HUES48 (cell line): Measurements from ENCODE around the gene AKAP11.
"Not testable (repeated sequence)": the region's sequence is repeated elsewhere in the genome, so short reads cannot be mapped to it uniquely, and the experiment has no call there.

Source experiments
- H3K27ac ChIP-seq: one replicate; pipeline ENCODE4 v1.7.0; 2013; ENCODE audit warnings: low read depth, low read length, inconsistent platforms
- H3K27me3 ChIP-seq: 2 replicates; pipeline ENCODE4 v1.6.1; 2013; ENCODE audit warnings: mild to moderate bottlenecking, low read length; ENCODE audit not compliant: control insufficient read depth, insufficient read depth
- H3K36me3 ChIP-seq: 2 replicates; pipeline ENCODE4 v1.6.1; 2013; ENCODE audit warnings: low read length; ENCODE audit not compliant: control insufficient read depth, insufficient read depth
- H3K4me1 ChIP-seq: 2 replicates; pipeline ENCODE4 v1.6.1; 2013; ENCODE audit warnings: mild to moderate bottlenecking, low read length; ENCODE audit not compliant: control insufficient read depth, insufficient read depth
- H3K4me3 ChIP-seq: 2 replicates; pipeline ENCODE4 v1.5.1; 2013; ENCODE audit warnings: mild to moderate bottlenecking, low read depth, low read length
- H3K9ac ChIP-seq: 2 replicates; pipeline ENCODE4 v1.6.1; 2013; ENCODE audit warnings: mild to moderate bottlenecking, low read depth, low read length, moderate library complexity
- H3K9me3 ChIP-seq: 2 replicates; pipeline ENCODE4 v1.6.1; 2013; ENCODE audit warnings: low read length; ENCODE audit not compliant: control insufficient read depth, insufficient read depth

Gene AKAP11, protein sequence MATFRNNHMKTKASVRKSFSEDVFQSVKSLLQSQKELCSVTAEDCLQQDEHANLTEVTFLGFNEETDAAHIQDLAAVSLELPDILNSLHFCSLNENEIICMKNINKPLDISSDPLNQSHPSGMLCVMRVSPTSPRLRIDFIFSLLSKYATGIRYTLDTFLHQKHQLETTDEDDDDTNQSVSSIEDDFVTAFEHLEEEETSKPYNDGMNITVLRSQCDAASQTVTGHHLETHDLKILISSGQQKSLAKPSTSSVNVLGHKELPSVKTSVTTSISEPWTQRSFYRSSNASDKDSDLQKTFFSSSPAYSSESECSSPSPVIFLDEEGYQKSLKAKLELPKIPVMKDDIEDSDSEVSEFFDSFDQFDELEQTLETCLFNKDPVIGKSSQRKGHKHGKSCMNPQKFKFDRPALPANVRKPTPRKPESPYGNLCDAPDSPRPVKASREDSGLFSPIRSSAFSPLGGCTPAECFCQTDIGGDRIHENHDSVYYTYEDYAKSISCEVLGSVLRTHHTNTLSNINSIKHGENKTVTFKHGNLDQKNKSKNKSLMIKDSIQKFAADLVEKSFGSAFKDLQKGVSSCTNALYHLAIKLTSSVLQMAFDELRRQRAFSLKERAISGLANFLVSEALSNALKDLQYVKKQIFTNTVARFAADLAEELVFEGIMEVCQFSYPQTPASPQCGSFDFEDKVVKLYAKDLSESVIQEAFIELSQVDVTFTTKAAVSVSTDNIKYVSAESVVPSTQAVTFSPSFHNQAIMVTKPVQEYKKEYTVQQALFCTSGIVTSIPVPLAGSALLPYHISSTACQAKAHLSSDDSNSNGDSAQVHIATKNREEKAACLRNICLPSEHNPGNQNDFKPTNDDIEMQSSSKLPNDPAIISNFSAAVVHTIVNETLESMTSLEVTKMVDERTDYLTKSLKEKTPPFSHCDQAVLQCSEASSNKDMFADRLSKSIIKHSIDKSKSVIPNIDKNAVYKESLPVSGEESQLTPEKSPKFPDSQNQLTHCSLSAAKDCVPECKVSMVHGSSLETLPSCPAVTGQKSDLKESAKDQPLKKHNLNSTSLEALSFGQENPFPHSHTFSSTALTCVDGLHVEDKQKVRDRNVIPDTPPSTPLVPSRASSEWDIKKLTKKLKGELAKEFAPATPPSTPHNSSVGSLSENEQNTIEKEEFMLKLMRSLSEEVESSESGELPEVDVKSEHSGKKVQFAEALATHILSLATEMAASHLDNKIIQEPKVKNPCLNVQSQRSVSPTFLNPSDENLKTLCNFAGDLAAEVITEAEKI (N-terminal part only)

GRCh38 chr13:42272115-42272803 lies at the start of gene AKAP11:
AKAP11 (plus strand) TSS chr13:42272152; CDS start chr13:42286349, 14,197 bp downstream.
- Histone ChIP-seq H3K9ac (peak within 1 kb of the TSS; percentile 59), H3K36me3 (no peaks in the 10 kb centered on the region), H3K4me1 (peaks cover 25% of the 10 kb centered on the region), H3K9me3 (peaks cover 9% of the 10 kb centered on the region; the same call in 1 of the 2 replicates), H3K4me3 (peak within 1 kb of the TSS; percentile 79), H3K27me3 (no peaks in the 10 kb centered on the region), H3K27ac (peak within 1 kb of the TSS; percentile 82)

DNA sequence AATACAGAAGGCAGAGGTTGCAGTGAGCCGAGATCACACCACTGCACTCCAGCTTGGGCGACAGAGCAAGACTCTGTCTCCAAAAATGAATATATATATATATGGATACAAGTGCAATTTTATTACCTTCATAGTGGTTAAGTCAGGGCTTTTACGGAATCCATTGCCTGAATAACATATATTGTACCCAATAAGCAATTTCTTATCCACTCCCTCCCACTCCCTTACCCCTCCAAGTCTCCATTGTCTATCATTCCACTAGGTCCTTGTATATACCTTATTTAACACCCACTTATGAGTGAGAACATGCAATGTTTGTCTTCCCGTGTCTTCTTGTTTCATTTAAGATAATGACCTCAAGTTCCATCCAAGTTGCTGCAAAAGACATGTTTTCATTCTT lies 48.3 kb upstream of the AKAP11 start:
- H3K9me3 ChIP-seq = no peaks in the 10 kb centered on the region
- H3K27me3 ChIP-seq = no peaks in the 10 kb centered on the region
- H3K9ac ChIP-seq = no peak overlapping the region
- H3K36me3 ChIP-seq = no peaks in the 10 kb centered on the region
- peaks cover 29% of the 10 kb centered on the region for H3K4me1 ChIP-seq
- H3K4me3 ChIP-seq = no peak overlapping the region
- no peak overlapping the region for H3K27ac ChIP-seq

DNA sequence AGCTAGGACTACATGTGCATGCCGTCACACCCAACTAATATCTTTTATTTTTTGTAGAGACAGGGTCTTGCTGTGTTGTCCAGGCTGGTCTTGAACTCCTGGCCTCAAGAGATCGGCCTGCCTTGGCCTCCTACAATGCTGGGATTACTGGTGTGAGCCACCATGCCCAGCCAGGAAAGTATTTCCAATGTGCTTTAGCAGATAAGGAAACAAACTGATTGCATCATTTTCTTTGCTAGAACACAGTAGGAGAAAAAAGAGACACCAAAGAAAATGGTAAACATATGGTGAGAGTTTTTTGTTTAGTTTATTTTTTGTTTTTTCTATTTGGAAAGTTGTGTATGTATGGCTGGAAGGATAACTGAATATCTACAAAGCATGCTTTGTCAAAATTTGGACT lies 46.9 kb upstream of the AKAP11 start:
- Histone ChIP-seq H3K9ac (no peak overlapping the region), H3K9me3 (no peaks in the 10 kb centered on the region), H3K36me3 (no peaks in the 10 kb centered on the region), H3K4me3 (no peak overlapping the region), H3K27me3 (no peaks in the 10 kb centered on the region), H3K27ac (no peak overlapping the region), H3K4me1 (peaks cover 32% of the 10 kb centered on the region)

DNA sequence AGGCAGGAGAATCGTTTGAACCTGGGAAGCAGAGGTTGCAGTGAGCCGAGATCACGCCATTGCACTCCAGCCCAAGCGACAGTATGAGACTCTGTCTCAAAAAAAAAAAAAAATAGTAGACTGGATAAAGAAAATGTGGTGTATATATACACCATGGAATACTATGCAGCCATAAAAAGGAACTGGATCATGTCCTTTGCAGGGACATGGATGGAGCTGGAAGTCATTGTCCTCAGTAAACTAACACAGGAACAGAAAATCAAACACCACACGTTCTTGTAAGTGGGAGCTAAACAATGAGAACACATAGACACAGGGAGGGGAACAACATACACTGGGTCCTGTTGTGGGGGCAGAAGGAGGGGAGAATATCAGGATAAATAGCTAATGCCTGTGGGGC lies 45.2 kb upstream of the AKAP11 start:
- H3K27ac ChIP-seq, H3K9ac ChIP-seq, H3K27me3 ChIP-seq, H3K36me3 ChIP-seq, H3K9me3 ChIP-seq, H3K4me3 ChIP-seq: not testable (repeated sequence)
- peaks cover 15% of the 10 kb centered on the region for H3K4me1 ChIP-seq

- H3K27ac ChIP-seq = no peak overlapping the region
- no peaks in the 10 kb centered on the region for H3K36me3 ChIP-seq
- H3K4me1 ChIP-seq = peaks cover 12% of the 10 kb centered on the region; the same call in 1 of the 2 replicates
- H3K9ac ChIP-seq = no peak overlapping the region
- H3K4me3 ChIP-seq = no peak overlapping the region
- no peaks in the 10 kb centered on the region for H3K27me3 ChIP-seq
- H3K9me3 ChIP-seq = no peaks in the 10 kb centered on the region
Measured at GRCh38 chr13:42228527-42228926, 43.4 kb upstream of the AKAP11 start.

GRCh38 chr13:42229287-42229686 lies 42.7 kb upstream of the AKAP11 start:
- H3K4me1 ChIP-seq = peaks cover 12% of the 10 kb centered on the region; the same call in 1 of the 2 replicates
- no peaks in the 10 kb centered on the region for H3K27me3 ChIP-seq
- no peak overlapping the region for H3K4me3 ChIP-seq
- H3K27ac ChIP-seq = no peak overlapping the region
- H3K9ac ChIP-seq = no peak overlapping the region
- no peaks in the 10 kb centered on the region for H3K36me3 ChIP-seq
- no peaks in the 10 kb centered on the region for H3K9me3 ChIP-seq

DNA sequence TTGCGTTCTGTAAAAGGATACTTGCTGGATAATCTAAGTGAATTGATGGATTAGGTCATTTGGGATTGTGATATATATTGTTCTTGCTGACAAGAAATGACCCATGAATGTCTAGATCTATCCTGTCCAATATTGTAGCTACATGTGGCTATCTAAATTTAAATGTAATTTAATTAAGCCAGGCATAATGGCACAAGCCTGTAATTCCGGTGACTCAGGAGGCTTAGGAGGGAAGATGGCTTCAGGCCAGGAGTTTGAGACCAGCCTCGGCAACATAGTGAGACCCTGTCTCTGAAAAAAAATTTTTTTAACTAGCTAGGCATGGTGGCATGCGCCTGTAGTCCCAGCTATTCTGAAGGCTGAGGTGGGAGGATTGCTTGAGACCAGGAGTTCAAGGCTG lies 39.3 kb upstream of the AKAP11 start:
- no peak overlapping the region for H3K9ac ChIP-seq
- H3K9me3 ChIP-seq = no peaks in the 10 kb centered on the region
- H3K36me3 ChIP-seq = no peaks in the 10 kb centered on the region
- H3K4me1 ChIP-seq = peaks cover 12% of the 10 kb centered on the region; the same call in 1 of the 2 replicates
- no peaks in the 10 kb centered on the region for H3K27me3 ChIP-seq
- no peak overlapping the region for H3K4me3 ChIP-seq
- H3K27ac ChIP-seq = no peak overlapping the region

- H3K36me3 ChIP-seq = no peaks in the 10 kb centered on the region
- no peaks in the 10 kb centered on the region for H3K27me3 ChIP-seq
- no peak overlapping the region for H3K4me3 ChIP-seq
- peaks cover 8% of the 10 kb centered on the region; the same call in 1 of the 2 replicates for H3K4me1 ChIP-seq
- H3K9ac ChIP-seq = no peak overlapping the region
- no peak overlapping the region for H3K27ac ChIP-seq
- no peaks in the 10 kb centered on the region for H3K9me3 ChIP-seq
Measured at GRCh38 chr13:42233726-42234125, 38.2 kb upstream of the AKAP11 start.

DNA sequence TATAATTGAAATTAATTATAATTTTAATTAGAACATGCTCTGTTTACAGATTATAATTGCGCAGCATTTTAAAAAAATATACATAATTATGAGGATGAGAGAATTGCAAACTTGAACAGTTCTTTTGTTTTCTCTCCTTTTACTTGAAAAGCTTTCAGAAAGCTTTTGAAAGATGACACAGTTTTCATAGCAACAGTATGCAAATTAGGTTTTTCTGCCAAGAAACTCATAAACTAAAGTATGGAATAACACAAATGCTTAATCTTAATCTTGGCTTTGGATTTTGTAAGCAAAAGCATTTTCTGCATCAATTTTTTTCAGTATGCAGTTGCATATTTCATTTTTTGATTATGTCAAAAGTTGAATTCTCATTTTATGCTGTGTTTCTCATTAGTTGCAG lies 32.8 kb upstream of the AKAP11 start:
- Histone ChIP-seq H3K9ac (no peak overlapping the region), H3K27ac (no peak overlapping the region), H3K4me1 (no peaks in the 10 kb centered on the region), H3K27me3 (no peaks in the 10 kb centered on the region), H3K9me3 (no peaks in the 10 kb centered on the region), H3K4me3 (no peak overlapping the region), H3K36me3 (no peaks in the 10 kb centered on the region)

GRCh38 chr13:42239644-42240043 lies 32.3 kb upstream of the AKAP11 start:
- Histone ChIP-seq H3K27ac (no peak overlapping the region), H3K36me3 (no peaks in the 10 kb centered on the region), H3K27me3 (no peaks in the 10 kb centered on the region), H3K9ac (no peak overlapping the region), H3K4me3 (no peak overlapping the region), H3K4me1 (no peaks in the 10 kb centered on the region), H3K9me3 (no peaks in the 10 kb centered on the region)
